SK-N-MC (cell line): ENCODE results near the gene NCK2.

Source experiments
- EZH2 ChIP-seq: fragments of 200-600 bp; sonication (generic); IDR thresholded peaks from one replicate; pipeline ENCODE4 v1.6.1; 2017; ENCODE audit warnings: antibody characterized with exemption
- POLR2AphosphoS5 ChIP-seq: IDR thresholded peaks from 2 replicates; pipeline ENCODE4 v1.6.1; 2012; ENCODE audit warnings: mild to moderate bottlenecking, low read depth, low read length, borderline replicate concordance

GRCh38 chr2:105722726-105723297 lies 21.9 kb upstream of the NCK2 start:
- TF ChIP-seq POLR2AphosphoS5 (no peak), EZH2 (no peak)
